ENCODE results near the gene MRPL54.
"Not testable (repeated sequence)": the region's sequence is repeated elsewhere in the genome, so short reads cannot be mapped to it uniquely, and the experiment has no call there.

The MRPL54 gene

GRCh38 chr19:3813473-3814392 lies 51.3 kb downstream of the MRPL54 start:
- no peak for DNase-seq (ENCODE audit: low spot score)

GRCh38 chr19:3814648-3815047 lies 52.2 kb downstream of the MRPL54 start:
- no peak for DNase-seq (ENCODE audit: low spot score)

- DNase-seq (ENCODE audit: low spot score), result not testable (repeated sequence)
These were observed 53.7 kb downstream of the MRPL54 start for GRCh38 chr19:3816148-3816547.

- DNase-seq (ENCODE audit: low spot score), result no peak
These were observed 54.2 kb downstream of the MRPL54 start for GRCh38 chr19:3816566-3817218.

Data from AG08395 (cell line).